NCI-H748 (cell line): Measurements from ENCODE around the gene SLC2A5.
"Not testable (repeated sequence)": the region's sequence is repeated elsewhere in the genome, so short reads cannot be mapped to it uniquely, and the experiment has no call there.

Experiments
- DNase-seq: peaks from one replicate; lab custom pipeline; 2025; ENCODE audit not compliant: unreplicated experiment; lab: John Stamatoyannopoulos, UW

The SLC2A5 gene

GRCh38 chr1:9037476-9038337 lies 31.7 kb downstream of the SLC2A5 start:
- no peak for DNase-seq

GRCh38 chr1:9035226-9035625 lies 34.2 kb downstream of the SLC2A5 start:
- DNase-seq: no peak

GRCh38 chr1:9033363-9033762 lies 36.1 kb downstream of the SLC2A5 start:
- no peak for DNase-seq

GRCh38 chr1:9031484-9032259 lies 37.8 kb downstream of the SLC2A5 start:
- DNase-seq: no peak

- DNase-seq: not testable (repeated sequence)
Measured at GRCh38 chr1:9031077-9031476, 38.4 kb downstream of the SLC2A5 start.

GRCh38 chr1:9028921-9029705 lies 40.3 kb downstream of the SLC2A5 start:
- no peak for DNase-seq

- no peak for DNase-seq
Measured at GRCh38 chr1:9027307-9027706, 42.1 kb downstream of the SLC2A5 start.

GRCh38 chr1:9025449-9025848 lies 44.0 kb downstream of the SLC2A5 start:
- DNase-seq: no peak

- no peak for DNase-seq
Measured at GRCh38 chr1:9024837-9025236, 44.6 kb downstream of the SLC2A5 start.

GRCh38 chr1:9022773-9023172 lies 46.7 kb downstream of the SLC2A5 start:
- no peak for DNase-seq

- not testable (repeated sequence) for DNase-seq
Measured at GRCh38 chr1:9022026-9022738, 47.3 kb downstream of the SLC2A5 start.

- no peak for DNase-seq
Measured at GRCh38 chr1:9020305-9020704, 49.1 kb downstream of the SLC2A5 start.

- no peak for DNase-seq
Measured at GRCh38 chr1:9019896-9020295, 49.5 kb downstream of the SLC2A5 start.

GRCh38 chr1:9018333-9018732 lies 51.1 kb downstream of the SLC2A5 start:
- no peak for DNase-seq

- no peak for DNase-seq
Measured at GRCh38 chr1:9016455-9016854, 53.0 kb downstream of the SLC2A5 start.

- DNase-seq: no peak
Measured at GRCh38 chr1:9014475-9015375, 54.7 kb downstream of the SLC2A5 start.

GRCh38 chr1:9013819-9014218 lies 55.6 kb downstream of the SLC2A5 start:
- DNase-seq: no peak

- DNase-seq: no peak
Measured at GRCh38 chr1:9010781-9011323, 58.6 kb downstream of the SLC2A5 start.
